22Rv1 (cell line): ENCODE data around the gene SWT1.
A peak's percentile ranks its signal among the peaks of the same experiment; 100 is the strongest.
"Not testable (repeated sequence)": the region's sequence is repeated elsewhere in the genome, so short reads cannot be mapped to it uniquely, and the experiment has no call there.

ENCODE experiments used
- H3K27ac ChIP-seq: fragments of 450-650 bp; 2 replicates; pipeline ENCODE4 v1.5.1; 2017
- CTCF ChIP-seq: fragments of 450-650 bp; IDR thresholded peaks from 2 replicates; pipeline ENCODE4 v1.5.1; 2017; ENCODE audit warnings: mild to moderate bottlenecking
- ZFX ChIP-seq: fragments of 450-650 bp; IDR thresholded peaks from 2 replicates; pipeline ENCODE4 v1.6.1; 2017; ENCODE audit warnings: antibody characterized with exemption, borderline replicate concordance

Gene SWT1

DNA sequence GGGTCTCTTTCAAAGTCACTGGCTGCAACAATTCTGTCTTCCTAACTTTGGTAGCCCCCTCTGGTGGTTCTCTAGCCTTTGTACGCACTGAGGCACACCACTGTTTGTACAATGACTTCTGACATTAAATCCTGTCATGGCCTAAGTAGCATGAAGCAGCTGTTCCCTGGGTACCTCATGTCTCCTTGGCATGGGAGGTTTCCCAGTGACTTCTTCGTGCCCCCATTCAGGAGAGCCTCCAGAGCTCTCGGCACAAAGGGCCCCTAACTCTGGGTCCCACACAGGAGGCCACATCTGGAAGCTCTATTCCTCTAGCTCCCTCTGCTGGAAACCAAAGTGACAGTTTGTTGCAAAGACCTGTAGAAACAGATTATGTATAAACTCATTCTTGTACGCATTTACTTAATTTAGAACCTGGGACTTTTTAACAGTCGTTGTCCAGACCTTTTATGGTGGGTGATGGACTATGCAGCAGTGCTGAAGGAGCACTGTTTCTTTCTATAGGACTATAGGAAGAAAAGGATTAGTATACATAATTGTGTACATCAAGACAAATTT is 13.4 kb downstream of the SWT1 start:
- no peak for TF ChIP-seq ZFX
- TF ChIP-seq CTCF: peak; percentile 99
- H3K27ac ChIP-seq: no peak overlapping the region

- H3K27ac ChIP-seq: no peak overlapping the region
- TF ChIP-seq ZFX (no peak), CTCF (no peak)
Observed at GRCh38 chr1:185193756-185194155, 36.8 kb downstream of the SWT1 start.

- not testable (repeated sequence) for H3K27ac ChIP-seq
Observed at GRCh38 chr1:185198712-185199111, 41.7 kb downstream of the SWT1 start.

DNA sequence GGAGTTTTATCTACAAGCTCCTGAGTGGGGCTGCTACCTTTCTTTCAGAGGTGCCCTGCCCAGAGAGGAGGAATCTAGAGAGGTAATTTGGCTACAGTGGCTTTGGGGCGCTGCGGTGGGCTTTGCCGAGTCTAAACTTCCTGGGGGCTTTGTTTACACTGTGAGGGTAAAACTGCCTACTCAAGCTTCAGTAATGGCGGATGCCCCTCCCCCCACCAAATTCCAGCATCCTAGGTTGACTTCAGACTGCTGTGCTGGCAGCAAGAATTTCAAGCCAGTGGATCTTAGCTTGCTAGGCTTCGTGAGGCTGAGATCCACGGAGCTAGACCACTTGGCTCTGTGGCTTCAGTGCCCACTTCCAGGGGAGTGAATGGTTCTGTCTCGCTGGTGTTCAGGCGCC is 43.9 kb downstream of the SWT1 start:
- H3K27ac ChIP-seq: no peak overlapping the region
- TF ChIP-seq ZFX (no peak), CTCF (no peak)

- TF ChIP-seq ZFX (no peak), CTCF (no peak)
- no peak overlapping the region for H3K27ac ChIP-seq
Observed at GRCh38 chr1:185207170-185207569, 50.2 kb downstream of the SWT1 start.

DNA sequence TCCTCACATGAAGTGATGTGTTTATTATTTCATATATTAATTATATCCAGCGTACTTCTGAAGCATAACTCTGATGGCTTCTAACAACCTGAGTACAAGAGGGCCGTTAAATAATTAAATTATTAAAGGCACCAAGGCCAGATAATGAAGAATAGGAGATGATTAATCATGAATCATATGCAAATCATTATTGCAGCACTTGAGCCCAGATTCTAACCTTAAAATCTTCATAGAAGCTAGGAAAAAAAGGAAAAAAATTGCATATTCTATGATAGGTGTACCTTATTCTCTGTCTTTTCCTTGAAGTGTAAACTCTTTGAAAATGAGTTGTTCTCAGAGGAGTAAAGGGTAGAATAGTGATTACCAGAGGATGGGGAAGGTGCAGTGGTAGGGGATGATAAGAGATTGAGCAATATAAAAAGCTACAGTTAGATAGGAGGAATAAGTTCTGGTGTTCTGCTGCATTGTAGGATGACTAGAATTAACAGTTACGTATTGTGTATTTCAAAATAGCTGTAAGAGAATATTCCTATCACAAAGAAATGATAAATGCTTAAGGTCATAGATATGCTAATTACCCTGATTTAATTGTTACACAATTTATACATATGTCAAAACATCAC is 51.1 kb downstream of the SWT1 start:
- TF ChIP-seq CTCF (no peak), ZFX (no peak)
- no peak overlapping the region for H3K27ac ChIP-seq

DNA sequence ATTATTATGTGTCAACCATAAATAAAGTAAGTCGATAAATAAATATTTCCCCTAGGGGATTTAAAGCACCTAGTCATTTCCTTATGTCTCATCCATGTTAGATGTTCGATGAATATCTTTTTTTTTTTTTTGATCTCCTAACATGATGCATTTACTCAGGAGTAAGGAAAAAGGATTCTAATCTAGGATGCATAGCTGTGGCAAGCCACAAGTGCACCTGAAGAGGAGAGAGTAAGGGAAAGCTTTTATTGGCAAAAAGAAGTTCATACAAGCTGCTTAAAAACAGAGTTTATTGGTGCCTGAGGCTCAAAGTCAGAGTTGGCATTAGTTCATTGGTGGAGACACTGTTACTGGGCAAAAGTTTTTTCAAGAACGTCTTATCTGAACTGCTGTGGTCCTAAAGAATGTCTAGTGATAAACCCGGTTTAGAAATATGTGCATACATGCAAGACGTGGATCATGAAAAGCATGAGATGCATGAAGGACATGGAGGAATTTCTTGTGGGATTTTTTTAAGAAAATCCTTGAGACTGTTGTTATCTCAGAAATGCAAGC is 51.7 kb downstream of the SWT1 start:
- TF ChIP-seq CTCF (no peak), ZFX (no peak)
- no peak overlapping the region for H3K27ac ChIP-seq

DNA sequence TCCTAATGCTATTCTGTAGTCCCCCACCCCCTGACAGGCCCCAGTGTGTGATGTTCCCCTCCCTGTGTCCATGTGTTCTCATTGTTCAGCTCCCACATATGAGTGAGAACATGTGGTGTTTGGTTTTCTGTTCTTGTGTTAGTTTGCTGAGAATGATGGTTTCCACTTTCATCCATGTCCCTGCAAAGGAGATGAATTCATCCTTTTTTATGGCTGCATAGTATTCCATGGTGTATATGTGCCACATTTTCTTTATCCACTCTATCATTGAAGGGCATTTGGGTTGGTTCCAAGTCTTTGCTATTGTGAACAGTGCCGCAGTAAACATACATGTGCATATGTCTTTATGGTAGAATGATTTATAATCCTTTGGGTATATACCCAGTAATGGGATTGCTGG is 52.4 kb downstream of the SWT1 start:
- H3K27ac ChIP-seq: not testable (repeated sequence)
